ENCODE measurements around the gene CCDC68. TPM values are rescaled to one million over a fixed set of nuclear protein-coding genes. Genes with fewer than 3 reads are reported as not detected.

Gene CCDC68
- total and polyA plus RNA-seq, 12 donors, result 1.8 to 12.7 (median 3.4) TPM

- Histone ChIP-seq H3K36me3 (no peaks in the 10 kb centered on the region), H3K27me3 (no peaks in the 10 kb centered on the region), H3K4me1 (no peaks in the 10 kb centered on the region), H3K27ac (no peak overlapping the region), H3K9me3 (peaks cover 0 to 4% (median 0%) of the 10 kb centered on the region in 11 donors), H3K4me3 (no peak overlapping the region)
- TF ChIP-seq CTCF (IDR thresholded peaks at IDR 0.05), result no peak
- WGBS, 2 donors, result 86 to 89% methylated on average over 5 of the region's 5 CpGs
- DNase-seq, result no peak
- intact Hi-C loops (cut with DNase I), result no loop called here
- ATAC-seq, result no peak
These were observed 92.1 kb downstream of the CCDC68 start for GRCh38 chr18:54867131-54867530.

GRCh38 chr18:54860941-54861340, 98.3 kb downstream of the CCDC68 start:
- no peak for TF ChIP-seq CTCF (IDR thresholded peaks at IDR 0.05)
- intact Hi-C loops (cut with DNase I), result no loop called here
- 56 to 76% methylated on average over 1 of the region's 1 CpG for WGBS, 2 donors

GRCh38 chr18:54859667-54860421, 99.4 kb downstream of the CCDC68 start:
- DNase-seq (no peak), ATAC-seq (no peak)
- no peaks in the 10 kb centered on the region for H3K4me1 ChIP-seq
- TF ChIP-seq CTCF (IDR thresholded peaks at IDR 0.05), result no peak
- H3K9me3 ChIP-seq, result no peaks in the 10 kb centered on the region
- H3K27ac ChIP-seq, result no peak overlapping the region
- intact Hi-C loops (cut with DNase I), result no loop called here
- no peaks in the 10 kb centered on the region for H3K27me3 ChIP-seq
- 72 to 75% methylated on average over 9 of the region's 9 CpGs for WGBS, 2 donors
- no peaks in the 10 kb centered on the region for H3K36me3 ChIP-seq
- H3K4me3 ChIP-seq, result no peak overlapping the region

More at GRCh38 chr18:54860941-54861340, 98.3 kb downstream of the CCDC68 start:
- Histone ChIP-seq H3K36me3 (no peaks in the 10 kb centered on the region), H3K27me3 (no peaks in the 10 kb centered on the region), H3K4me3 (no peak overlapping the region), H3K4me1 (no peaks in the 10 kb centered on the region), H3K27ac (no peak overlapping the region), H3K9me3 (no peaks in the 10 kb centered on the region)
- ATAC-seq (no peak), DNase-seq (no peak)

DNA sequence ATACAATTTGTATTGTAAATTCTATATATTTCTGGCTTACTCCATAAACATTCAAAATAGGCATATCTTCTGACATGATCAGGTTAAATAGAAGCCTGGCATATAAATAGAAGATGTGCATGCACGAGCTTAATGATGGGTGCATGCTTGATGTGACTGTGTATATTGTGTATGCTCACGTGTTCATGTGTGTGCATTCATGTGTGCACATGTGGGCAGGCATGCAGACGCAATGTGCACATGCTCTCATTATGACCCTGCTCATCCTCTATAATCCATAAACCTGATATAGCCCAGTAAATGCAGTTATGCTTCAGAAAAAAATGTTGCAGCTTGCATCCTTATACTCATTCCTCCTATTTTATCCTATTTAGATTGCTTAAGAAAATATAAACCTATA, 101.8 kb downstream of the CCDC68 start:
- Histone ChIP-seq H3K4me3 (no peak overlapping the region), H3K27ac (no peak overlapping the region), H3K9me3 (no peaks in the 10 kb centered on the region), H3K27me3 (no peaks in the 10 kb centered on the region), H3K36me3 (no peaks in the 10 kb centered on the region), H3K4me1 (no peaks in the 10 kb centered on the region)
- DNase-seq (no peak), ATAC-seq (no peak)
- WGBS, 2 donors, result 85 to 90% methylated on average over 3 of the region's 3 CpGs
- intact Hi-C loops (cut with DNase I), result no loop called here
- no peak for TF ChIP-seq CTCF (IDR thresholded peaks at IDR 0.05)
